KOPT-K1 (cell line): ENCODE data around the gene CLSTN2.

Experiments used
- H3K27ac ChIP-seq: fragments of 200-600 bp; sonication (generic); 2 replicates; pipeline ENCODE4 v1.5.1; 2016; ENCODE audit warnings: antibody characterized with exemption, mild to moderate bottlenecking, low read depth, low read length; ENCODE audit not compliant: poor library complexity, severe bottlenecking
- H3K36me3 ChIP-seq: fragments of 200-600 bp; sonication (generic); 2 replicates; pipeline ENCODE4 v1.5.1; 2017; ENCODE audit warnings: antibody characterized with exemption, mild to moderate bottlenecking, low read length, moderate library complexity; ENCODE audit not compliant: insufficient read depth
- H3K9me3 ChIP-seq: fragments of 200-600 bp; sonication (generic); 2 replicates; pipeline ENCODE4 v1.5.1; 2017; ENCODE audit warnings: antibody characterized with exemption, low read length, mild to moderate bottlenecking; ENCODE audit not compliant: insufficient read depth, poor library complexity, severe bottlenecking

The CLSTN2 gene

GRCh38 chr3:140428380-140428779, 493.4 kb downstream of the CLSTN2 start:
- no peaks in the 10 kb centered on the region for H3K9me3 ChIP-seq
- no peaks in the 10 kb centered on the region for H3K36me3 ChIP-seq
- H3K27ac ChIP-seq = no peak overlapping the region

GRCh38 chr3:140429791-140430190, 494.8 kb downstream of the CLSTN2 start:
- H3K27ac ChIP-seq = no peak overlapping the region
- no peaks in the 10 kb centered on the region for H3K9me3 ChIP-seq
- H3K36me3 ChIP-seq = no peaks in the 10 kb centered on the region

GRCh38 chr3:140430494-140430893, 495.5 kb downstream of the CLSTN2 start:
- H3K36me3 ChIP-seq = no peaks in the 10 kb centered on the region
- H3K9me3 ChIP-seq = no peaks in the 10 kb centered on the region
- H3K27ac ChIP-seq = no peak overlapping the region

GRCh38 chr3:140432229-140432669, 497.3 kb downstream of the CLSTN2 start:
- Histone ChIP-seq H3K36me3 (no peaks in the 10 kb centered on the region), H3K9me3 (no peaks in the 10 kb centered on the region), H3K27ac (no peak overlapping the region)

GRCh38 chr3:140433431-140433830, 498.4 kb downstream of the CLSTN2 start:
- Histone ChIP-seq H3K27ac (no peak overlapping the region), H3K36me3 (no peaks in the 10 kb centered on the region), H3K9me3 (no peaks in the 10 kb centered on the region)

GRCh38 chr3:140434261-140434905, 499.4 kb downstream of the CLSTN2 start:
- Histone ChIP-seq H3K27ac (no peak overlapping the region), H3K36me3 (no peaks in the 10 kb centered on the region), H3K9me3 (no peaks in the 10 kb centered on the region)

- Histone ChIP-seq H3K27ac (no peak overlapping the region), H3K36me3 (no peaks in the 10 kb centered on the region), H3K9me3 (no peaks in the 10 kb centered on the region)
These were observed 501.4 kb downstream of the CLSTN2 start for GRCh38 chr3:140436421-140436820.

- Histone ChIP-seq H3K27ac (no peak overlapping the region), H3K9me3 (no peaks in the 10 kb centered on the region), H3K36me3 (no peaks in the 10 kb centered on the region)
These were observed 503.9 kb downstream of the CLSTN2 start for GRCh38 chr3:140438736-140439470.

GRCh38 chr3:140439527-140439926, 504.5 kb downstream of the CLSTN2 start:
- H3K27ac ChIP-seq = no peak overlapping the region
- H3K36me3 ChIP-seq = no peaks in the 10 kb centered on the region

GRCh38 chr3:140440446-140440845, 505.5 kb downstream of the CLSTN2 start:
- H3K27ac ChIP-seq = no peak overlapping the region
- no peaks in the 10 kb centered on the region for H3K9me3 ChIP-seq
- H3K36me3 ChIP-seq = no peaks in the 10 kb centered on the region

More at GRCh38 chr3:140439527-140439926, 504.5 kb downstream of the CLSTN2 start:
- no peaks in the 10 kb centered on the region for H3K9me3 ChIP-seq

- no peaks in the 10 kb centered on the region for H3K9me3 ChIP-seq
- H3K36me3 ChIP-seq = no peaks in the 10 kb centered on the region
- H3K27ac ChIP-seq = no peak overlapping the region
These were observed 506.0 kb downstream of the CLSTN2 start for GRCh38 chr3:140441006-140441405.

- no peaks in the 10 kb centered on the region for H3K36me3 ChIP-seq
- no peak overlapping the region for H3K27ac ChIP-seq
- no peaks in the 10 kb centered on the region for H3K9me3 ChIP-seq
These were observed 507.6 kb downstream of the CLSTN2 start for GRCh38 chr3:140442621-140443020.

GRCh38 chr3:140443073-140443472, 508.1 kb downstream of the CLSTN2 start:
- Histone ChIP-seq H3K9me3 (no peaks in the 10 kb centered on the region), H3K27ac (no peak overlapping the region), H3K36me3 (no peaks in the 10 kb centered on the region)

- H3K9me3 ChIP-seq = no peaks in the 10 kb centered on the region
- H3K36me3 ChIP-seq = no peaks in the 10 kb centered on the region
- H3K27ac ChIP-seq = no peak overlapping the region
These were observed 508.8 kb downstream of the CLSTN2 start for GRCh38 chr3:140443806-140444205.

- Histone ChIP-seq H3K36me3 (no peaks in the 10 kb centered on the region), H3K27ac (no peak overlapping the region), H3K9me3 (no peaks in the 10 kb centered on the region)
These were observed 511.7 kb downstream of the CLSTN2 start for GRCh38 chr3:140446734-140447133.

GRCh38 chr3:140447136-140447535, 512.2 kb downstream of the CLSTN2 start:
- Histone ChIP-seq H3K9me3 (no peaks in the 10 kb centered on the region), H3K36me3 (no peaks in the 10 kb centered on the region), H3K27ac (no peak overlapping the region)
